IMR-90 (cell line): ENCODE measurements around the gene PRSS38. TPM values are rescaled to one million over a fixed set of nuclear protein-coding genes. Genes with fewer than 3 reads are reported as not detected.

ENCODE experiments used
- ATAC-seq: fragments of 200-7000 bp; cut with Tn5 transposase; 2 replicates; pipeline ENCODE4 v1.9.1; 2020; ENCODE audit warnings: low read depth, mild to moderate bottlenecking, moderate library complexity
- BruUV-seq: library from RNA; stranded (reverse); fragments of 400-500 nt; replicated peaks from 2 replicates; lab custom pipeline; 2021; lab: Mats Ljungman, UMichigan
- CTCF ChIA-PET: fragments of 300-600 bp; formaldehyde crosslinking; extraction: SDS; loops from one replicate; lab custom pipeline; 2021; ENCODE audit warnings: antibody characterized with exemption; lab: Yijun Ruan, JAX
- POLR2A ChIA-PET: fragments of 300-600 bp; sonication (Branson Sonifier 250); formaldehyde crosslinking; loops from one replicate; lab custom pipeline; 2022; ENCODE audit warnings: antibody characterized with exemption; ENCODE audit not compliant: unreplicated experiment; lab: Charles Lee
- DNase-seq: peaks from one replicate; pipeline ENCODE4 v3.0.0; 2013
- H2AFZ ChIP-seq: replicated peaks from 2 replicates; pipeline ENCODE3; 2013; ENCODE audit warnings: low read length, mild to moderate bottlenecking; ENCODE audit not compliant: poor library complexity
- H2AK5ac ChIP-seq: 2 replicates; pipeline ENCODE4 v1.6.1; 2013; ENCODE audit warnings: low read depth, low read length, inconsistent platforms
- H2AK9ac ChIP-seq: replicated peaks from 2 replicates; pipeline ENCODE3; 2013; ENCODE audit warnings: mild to moderate bottlenecking, low read depth, low read length, moderate library complexity; ENCODE audit not compliant: poor library complexity
- H2BK120ac ChIP-seq: 2 replicates; pipeline ENCODE4 v1.6.1; 2013; ENCODE audit warnings: low read depth, low read length, inconsistent platforms
- H2BK15ac ChIP-seq: 3 replicates; pipeline ENCODE4 v1.6.1; 2013; ENCODE audit warnings: low read depth, low read length, inconsistent platforms
- H2BK20ac ChIP-seq: 2 replicates; pipeline ENCODE4 v1.6.1; 2013; ENCODE audit warnings: low read depth, mild to moderate bottlenecking, inconsistent platforms, low read length, moderate library complexity
- H2BK5ac ChIP-seq: 2 replicates; pipeline ENCODE4 v1.6.1; 2013; ENCODE audit warnings: mild to moderate bottlenecking, low read depth, low read length, inconsistent platforms; ENCODE audit not compliant: poor library complexity, severe bottlenecking
- H3K14ac ChIP-seq: replicated peaks from 2 replicates; pipeline ENCODE4 v1.6.1; 2013; ENCODE audit warnings: low read depth, low read length, inconsistent platforms
- H3K18ac ChIP-seq: 2 replicates; pipeline ENCODE4 v1.6.1; 2013; ENCODE audit warnings: low read depth, low read length, control low read depth
- H3K23ac ChIP-seq: 2 replicates; pipeline ENCODE4 v1.6.1; 2013; ENCODE audit warnings: low read depth, low read length, inconsistent platforms
- H3K27ac ChIP-seq: 2 replicates; pipeline ENCODE4 v1.5.1; 2013; ENCODE audit warnings: mild to moderate bottlenecking, control low read depth, low read length; ENCODE audit not compliant: insufficient read depth
- H3K27me3 ChIP-seq: 2 replicates; pipeline ENCODE4 v1.6.1; 2013; ENCODE audit warnings: low read length; ENCODE audit not compliant: control insufficient read depth, insufficient read depth
- H3K36me3 ChIP-seq: 2 replicates; pipeline ENCODE4 v1.6.1; 2013; ENCODE audit warnings: low read length, mixed read lengths; ENCODE audit not compliant: control insufficient read depth, insufficient read depth
- H3K4ac ChIP-seq: 2 replicates; pipeline ENCODE4 v1.6.1; 2013; ENCODE audit warnings: low read depth, low read length, inconsistent platforms
- H3K4me1 ChIP-seq: 2 replicates; pipeline ENCODE4 v1.6.1; 2013; ENCODE audit warnings: low read length, mixed read lengths; ENCODE audit not compliant: control insufficient read depth, insufficient read depth
- H3K4me2 ChIP-seq: 2 replicates; pipeline ENCODE4 v1.6.1; 2013; ENCODE audit warnings: low read depth, mild to moderate bottlenecking, control low read depth, low read length, moderate library complexity
- H3K4me3 ChIP-seq: 2 replicates; pipeline ENCODE4 v1.5.1; 2013; ENCODE audit warnings: low read depth, mild to moderate bottlenecking, control low read depth, low read length, moderate library complexity; ENCODE audit not compliant: insufficient read depth
- H3K56ac ChIP-seq: 2 replicates; pipeline ENCODE4 v1.6.1; 2013; ENCODE audit warnings: low read length, inconsistent platforms; ENCODE audit not compliant: insufficient read depth; ENCODE audit errors: extremely low read depth
- H3K79me1 ChIP-seq, 2 experiments: 2 replicates each; pipeline ENCODE4 v1.6.1; 2013; ENCODE audit warnings: low read length in 2 of 2, inconsistent platforms in 1 of 2, low read depth in 1 of 2
- H3K9ac ChIP-seq: 2 replicates; pipeline ENCODE4 v1.6.1; 2013; ENCODE audit warnings: low read depth, low read length, control low read depth
- H3K9me1 ChIP-seq: 2 replicates; pipeline ENCODE4 v1.6.1; 2013; ENCODE audit warnings: low read length, inconsistent platforms; ENCODE audit not compliant: insufficient read depth
- H3K9me3 ChIP-seq: 2 replicates; pipeline ENCODE4 v1.6.1; 2013; ENCODE audit warnings: low read length; ENCODE audit not compliant: control insufficient read depth, insufficient read depth
- H4K20me1 ChIP-seq: 2 replicates; pipeline ENCODE4 v1.6.1; 2013; ENCODE audit warnings: low read length, inconsistent platforms; ENCODE audit not compliant: insufficient read depth
- H4K5ac ChIP-seq: 2 replicates; pipeline ENCODE4 v1.6.1; 2013; ENCODE audit warnings: mild to moderate bottlenecking, low read depth, low read length, control low read depth
- H4K8ac ChIP-seq, 2 experiments: 2 replicates each; pipeline ENCODE4 v1.6.1; 2013; ENCODE audit warnings: low read depth in 2 of 2, low read length in 2 of 2, control low read depth in 1 of 2, inconsistent platforms in 1 of 2
- H4K91ac ChIP-seq: 2 replicates; pipeline ENCODE4 v1.6.1; 2013; ENCODE audit warnings: low read depth, low read length, inconsistent platforms; ENCODE audit not compliant: insufficient read depth
- BHLHE40 ChIP-seq: fragments of 150-350 bp; IDR thresholded peaks from 2 replicates; pipeline ENCODE4 v1.6.1; 2016; ENCODE audit warnings: mild to moderate bottlenecking, low read depth, low read length
- CHD1 ChIP-seq: IDR thresholded peaks from 2 replicates; pipeline ENCODE4 v1.6.1; 2012; ENCODE audit warnings: low read depth, low read length, improper control_type of control experiment
- MAFK ChIP-seq: IDR thresholded peaks from 2 replicates; pipeline ENCODE4 v1.6.1; 2012; ENCODE audit warnings: low read depth, low read length, improper control_type of control experiment
- MAZ ChIP-seq: IDR thresholded peaks from 2 replicates; pipeline ENCODE4 v1.6.1; 2012; ENCODE audit warnings: low read depth, mild to moderate bottlenecking, low read length, improper control_type of control experiment, moderate library complexity, borderline replicate concordance
- POLR2A ChIP-seq: IDR thresholded peaks from 2 replicates; pipeline ENCODE4 v1.6.1; 2012; ENCODE audit warnings: mild to moderate bottlenecking, low read depth, low read length
- WGBS, 2 experiments: methylation state at CpG; one replicate each; pipeline versions ENCODE4 v1.1.5 to v1.1.7; 2013; ENCODE audit warnings: missing lambda C conversion rate in 2 of 2; ENCODE audit not compliant: insufficient read length in 1 of 2; ENCODE audit errors: extremely low coverage in 2 of 2; 5-methylcytosine and 5-hydroxymethylcytosine counted together
- dilution Hi-C: fragments of 300-500 bp; cut with HindIII; formaldehyde crosslinking; loops from one replicate; pipeline ENCODE4 v1.14.3; 2018; ENCODE audit warnings: low sequenced_read_pairs; ENCODE audit not compliant: unreplicated experiment
- in situ Hi-C: fragments of 300-500 bp; cut with MboI; formaldehyde crosslinking; loops from 3 replicates; pipeline ENCODE4 v1.14.3; 2019; ENCODE audit warnings: low sequenced_read_pairs, inconsistent platforms, mixed read lengths
- intact Hi-C: fragments of 100-400 bp; cut with micrococcal nuclease; formaldehyde crosslinking; loops from 2 replicates; pipeline ENCODE4 v1.10.0; 2022
- polyA plus RNA-seq, 3 experiments: library from polyadenylated mRNA; depleted of rRNA; stranded (reverse); fragments of >200 nt; gene quantifications; 2 replicates each; pipeline ENCODE4 v1.2.3, GENCODE V29; 2012; ENCODE audit warnings: low replicate concordance in 1 of 3
- total RNA-seq: library from RNA; depleted of rRNA; stranded (reverse); fragments of >200 nt; gene quantifications from 2 replicates; pipeline ENCODE4 v1.2.3, GENCODE V29; 2012
- TF ChIP-seq, protein P1 (sequence below): conservative IDR thresholded peaks from 2 replicates; pipeline ENCODE4 v1.5.1; 2012; ENCODE audit warnings: mild to moderate bottlenecking, low read depth, low read length, improper control_type of control experiment

The PRSS38 gene
- total and polyA plus RNA-seq, 2 of the 4 experiments (the other 2 are of a cell fraction), result not detected

DNA sequence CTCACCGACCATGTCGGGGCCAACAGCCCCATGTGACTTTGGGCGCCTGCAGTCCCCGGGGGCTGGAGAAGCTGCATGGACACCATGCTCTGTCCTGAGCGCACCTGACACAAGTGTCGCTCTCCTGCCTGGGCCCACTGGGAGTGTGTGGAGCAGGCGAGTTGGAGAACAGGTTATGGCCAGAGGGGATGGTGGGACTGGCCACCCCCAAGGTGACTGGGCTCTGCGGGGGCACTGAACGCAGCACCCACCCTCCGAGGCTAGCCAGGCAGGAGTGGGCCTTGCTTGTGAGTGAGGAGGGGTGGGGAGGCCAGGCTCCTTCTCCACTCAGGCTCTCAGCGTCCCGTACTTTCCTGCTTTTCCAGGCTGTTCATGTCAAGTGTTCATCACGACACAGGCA is 44.7 kb upstream of the PRSS38 start:
- ChIA-PET POLR2A (no interaction called here), CTCF (no interaction called here)
- peaks cover 33% of the 10 kb centered on the region for H3K36me3 ChIP-seq
- no peak overlapping the region for H3K23ac ChIP-seq
- DNase-seq (no peak), ATAC-seq (no peak)
- no peaks in the 10 kb centered on the region for H3K9me3 ChIP-seq
- no peak overlapping the region for H3K4me2 ChIP-seq
- H3K27me3 ChIP-seq, result no peaks in the 10 kb centered on the region
- H2BK20ac ChIP-seq, result no peak overlapping the region
- BruUV-seq, result no TSS peak
- H3K14ac ChIP-seq, result no peak overlapping the region
- intact Hi-C loops (no loop called here), in situ Hi-C loops (no loop called here), dilution Hi-C loops (no loop called here)
- H4K5ac ChIP-seq, result no peak overlapping the region
- H3K9me1 ChIP-seq, result peaks cover 16% of the 10 kb centered on the region
- no peak overlapping the region for H3K18ac ChIP-seq
- peaks cover 20% of the 10 kb centered on the region for H4K20me1 ChIP-seq
- no peak overlapping the region for H3K27ac ChIP-seq
- no peak overlapping the region for H4K8ac ChIP-seq
- no peak overlapping the region for H2BK15ac ChIP-seq
- H2AK9ac ChIP-seq, result no peak overlapping the region
- no peak overlapping the region for H3K9ac ChIP-seq
- peaks cover 4% of the 10 kb centered on the region for H3K4me1 ChIP-seq
- H2BK5ac ChIP-seq, result no peak overlapping the region
- no peak overlapping the region for H2BK120ac ChIP-seq
- H2AFZ ChIP-seq, result no peak overlapping the region
- WGBS, 2 experiments, result 95% methylated on average over 7 of the region's 13 CpGs; no CpG with 5 or more reads in 1 of the 2 experiments
- peaks cover 5 to 27% of the 10 kb centered on the region in 2 experiments; a peak in 3 of 4 replicates for H3K79me1 ChIP-seq
- H2AK5ac ChIP-seq, result no peak overlapping the region
- no peak for TF ChIP-seq MAFK
- TF ChIP-seq, protein P1, sequence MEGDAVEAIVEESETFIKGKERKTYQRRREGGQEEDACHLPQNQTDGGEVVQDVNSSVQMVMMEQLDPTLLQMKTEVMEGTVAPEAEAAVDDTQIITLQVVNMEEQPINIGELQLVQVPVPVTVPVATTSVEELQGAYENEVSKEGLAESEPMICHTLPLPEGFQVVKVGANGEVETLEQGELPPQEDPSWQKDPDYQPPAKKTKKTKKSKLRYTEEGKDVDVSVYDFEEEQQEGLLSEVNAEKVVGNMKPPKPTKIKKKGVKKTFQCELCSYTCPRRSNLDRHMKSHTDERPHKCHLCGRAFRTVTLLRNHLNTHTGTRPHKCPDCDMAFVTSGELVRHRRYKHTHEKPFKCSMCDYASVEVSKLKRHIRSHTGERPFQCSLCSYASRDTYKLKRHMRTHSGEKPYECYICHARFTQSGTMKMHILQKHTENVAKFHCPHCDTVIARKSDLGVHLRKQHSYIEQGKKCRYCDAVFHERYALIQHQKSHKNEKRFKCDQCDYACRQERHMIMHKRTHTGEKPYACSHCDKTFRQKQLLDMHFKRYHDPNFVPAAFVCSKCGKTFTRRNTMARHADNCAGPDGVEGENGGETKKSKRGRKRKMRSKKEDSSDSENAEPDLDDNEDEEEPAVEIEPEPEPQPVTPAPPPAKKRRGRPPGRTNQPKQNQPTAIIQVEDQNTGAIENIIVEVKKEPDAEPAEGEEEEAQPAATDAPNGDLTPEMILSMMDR, result no peak
- no peak for TF ChIP-seq CHD1
- no peak for TF ChIP-seq POLR2A
- no peak for TF ChIP-seq BHLHE40
- TF ChIP-seq MAZ, result no peak
- no peak overlapping the region for H3K4me3 ChIP-seq
- no peak overlapping the region for H3K56ac ChIP-seq
- H4K91ac ChIP-seq, result no peak overlapping the region
- H3K4ac ChIP-seq, result no peak overlapping the region
